Endodermal cell (in vitro differentiated cells): ENCODE data around the gene PRRX2. TPM values are rescaled to one million over a fixed set of nuclear protein-coding genes. Genes with fewer than 3 reads are reported as not detected.

ENCODE experiments used
- DNase-seq: peaks from one replicate; pipeline ENCODE4 v3.0.0-alpha.2; 2017
- H3K27ac ChIP-seq: 2 replicates; pipeline ENCODE4 v1.5.1; 2013; ENCODE audit warnings: mild to moderate bottlenecking, low read depth, low read length, moderate library complexity
- H3K27me3 ChIP-seq: 2 replicates; pipeline ENCODE4 v1.6.1; 2013; ENCODE audit warnings: mild to moderate bottlenecking, low read length, moderate library complexity; ENCODE audit not compliant: insufficient read depth, control insufficient read depth, poor library complexity, severe bottlenecking
- H3K36me3 ChIP-seq: 2 replicates; pipeline ENCODE4 v1.7.0; 2013; ENCODE audit warnings: mild to moderate bottlenecking, low read length, moderate library complexity; ENCODE audit not compliant: control insufficient read depth, insufficient read depth
- H3K4me1 ChIP-seq: one replicate; pipeline ENCODE4 v1.7.0; 2013; ENCODE audit warnings: low read length; ENCODE audit not compliant: control insufficient read depth, insufficient read depth
- H3K4me3 ChIP-seq: 2 replicates; pipeline ENCODE4 v1.5.1; 2013; ENCODE audit warnings: mild to moderate bottlenecking, low read length, moderate library complexity
- H3K9ac ChIP-seq: 2 replicates; pipeline ENCODE4 v1.6.1; 2013; ENCODE audit warnings: mild to moderate bottlenecking, low read length, moderate library complexity; ENCODE audit not compliant: poor library complexity, severe bottlenecking; ENCODE audit errors: extremely low read depth
- H3K9me3 ChIP-seq: 2 replicates; pipeline ENCODE4 v1.6.1; 2013; ENCODE audit warnings: mild to moderate bottlenecking, low read length, moderate library complexity; ENCODE audit not compliant: control insufficient read depth
- H3K27ac Mint-ChIP-seq: 2 replicates; pipeline ENCODE4 v1.8.0; 2020; ENCODE audit warnings: mixed read lengths
- H3K27me3 Mint-ChIP-seq: 2 replicates; pipeline ENCODE4 v1.8.0; 2021; ENCODE audit warnings: mild to moderate bottlenecking, mixed read lengths; ENCODE audit not compliant: insufficient read depth
- H3K36me3 Mint-ChIP-seq: 2 replicates; pipeline ENCODE4 v1.8.0; 2020; ENCODE audit warnings: low read depth, mixed read lengths
- H3K4me1 Mint-ChIP-seq: 2 replicates; pipeline ENCODE4 v1.8.0; 2020; ENCODE audit warnings: mixed read lengths
- H3K4me3 Mint-ChIP-seq: 2 replicates; pipeline ENCODE4 v1.8.0; 2020; ENCODE audit warnings: mild to moderate bottlenecking, moderate library complexity, mixed read lengths
- H3K9me3 Mint-ChIP-seq: 2 replicates; pipeline ENCODE4 v1.8.0; 2020; ENCODE audit warnings: mild to moderate bottlenecking, mixed read lengths
- CTCF ChIP-seq: fragments of 200-600 bp; sonication (generic); conservative IDR thresholded peaks from 2 replicates; pipeline ENCODE4 v1.5.0; 2021; ENCODE audit warnings: antibody characterized with exemption, mild to moderate bottlenecking
- WGBS, 2 experiments: methylation state at CpG; one replicate each; pipeline versions ENCODE4 v1.1.5 to v1.1.7; 2013; ENCODE audit warnings: missing lambda C conversion rate in 2 of 2, mixed read lengths in 1 of 2; ENCODE audit not compliant: insufficient coverage in 1 of 2, insufficient read length in 1 of 2; 5-methylcytosine and 5-hydroxymethylcytosine counted together
- total RNA-seq, 2 donors: library from RNA; stranded (reverse); fragmentation: NEBNext Ultra II Directional in 1 of 2; extraction: Animal tissue kit (Norgen Biotek cat#: 25700) in 1 of 2; gene quantifications; 2 replicates in 1 of 2; 3 replicates in 1 of 2; pipeline ENCODE4 v1.2.1, GENCODE V29; 2021

PRRX2 gene
- total RNA-seq, 2 donors from 2014 or later, result 1.0 to 3.8 TPM

- Histone ChIP-seq H3K36me3 (no peaks in the 10 kb centered on the region), H3K9ac (no peak overlapping the region), H3K4me1 (peaks cover 3% of the 10 kb centered on the region), H3K4me3 (no peak overlapping the region), H3K9me3 (no peaks in the 10 kb centered on the region), H3K27me3 (no peaks in the 10 kb centered on the region), H3K27ac (no peak overlapping the region)
- no peak overlapping the region for H3K27ac Mint-ChIP-seq
- no peak for DNase-seq
- peaks cover 12% of the 10 kb centered on the region for H3K27me3 Mint-ChIP-seq
- no peak overlapping the region for H3K4me3 Mint-ChIP-seq
- no peaks in the 10 kb centered on the region for H3K9me3 Mint-ChIP-seq
- H3K4me1 Mint-ChIP-seq, result peaks cover 4% of the 10 kb centered on the region
- 92 to 97% methylated on average over 3 to 13 of the region's 13 CpGs for WGBS, 2 experiments
- H3K36me3 Mint-ChIP-seq, result no peaks in the 10 kb centered on the region
- TF ChIP-seq CTCF, result no peak
Observed at GRCh38 chr9:129740666-129741464, 75.4 kb downstream of the PRRX2 start.

GRCh38 chr9:129745200-129745599, 79.8 kb downstream of the PRRX2 start:
- H3K27me3 Mint-ChIP-seq, result no peaks in the 10 kb centered on the region

GRCh38 chr9:129746092-129746777, 80.8 kb downstream of the PRRX2 start:
- Histone ChIP-seq H3K9me3 (no peaks in the 10 kb centered on the region), H3K4me1 (no peaks in the 10 kb centered on the region), H3K36me3 (no peaks in the 10 kb centered on the region), H3K27ac (no peak overlapping the region), H3K27me3 (no peaks in the 10 kb centered on the region), H3K4me3 (no peak overlapping the region), H3K9ac (no peak overlapping the region)
- DNase-seq, result no peak
- TF ChIP-seq CTCF, result no peak
- Mint-ChIP-seq H3K4me3 (no peak overlapping the region), H3K27ac (no peak overlapping the region), H3K9me3 (no peaks in the 10 kb centered on the region), H3K27me3 (no peaks in the 10 kb centered on the region), H3K36me3 (no peaks in the 10 kb centered on the region), H3K4me1 (peaks cover 3% of the 10 kb centered on the region)
- 73 to 83% methylated on average over 3 to 9 of the region's 9 CpGs for WGBS, 2 experiments

More at GRCh38 chr9:129745200-129745599, 79.8 kb downstream of the PRRX2 start:
- Mint-ChIP-seq H3K9me3 (no peaks in the 10 kb centered on the region), H3K4me3 (no peak overlapping the region), H3K27ac (no peak overlapping the region), H3K36me3 (no peaks in the 10 kb centered on the region), H3K4me1 (peaks cover 1% of the 10 kb centered on the region)
- Histone ChIP-seq H3K36me3 (no peaks in the 10 kb centered on the region), H3K9me3 (no peaks in the 10 kb centered on the region), H3K4me1 (no peaks in the 10 kb centered on the region), H3K27me3 (no peaks in the 10 kb centered on the region), H3K27ac (no peak overlapping the region), H3K9ac (no peak overlapping the region), H3K4me3 (no peak overlapping the region)
- no peak for TF ChIP-seq CTCF
- DNase-seq, result no peak
- 90 to 93% methylated on average over 4 to 7 of the region's 7 CpGs for WGBS, 2 experiments
